GM19395 (cell line): Measurements from ENCODE around the gene DCTN2.

Experiments used
- ATAC-seq: cut with Tn5 transposase; IDR thresholded peaks from one replicate; pipeline ENCODE4 v1.9.1; 2021; ENCODE audit warnings: mild to moderate bottlenecking, moderate library complexity; ENCODE audit not compliant: unreplicated experiment

DCTN2 gene

DNA sequence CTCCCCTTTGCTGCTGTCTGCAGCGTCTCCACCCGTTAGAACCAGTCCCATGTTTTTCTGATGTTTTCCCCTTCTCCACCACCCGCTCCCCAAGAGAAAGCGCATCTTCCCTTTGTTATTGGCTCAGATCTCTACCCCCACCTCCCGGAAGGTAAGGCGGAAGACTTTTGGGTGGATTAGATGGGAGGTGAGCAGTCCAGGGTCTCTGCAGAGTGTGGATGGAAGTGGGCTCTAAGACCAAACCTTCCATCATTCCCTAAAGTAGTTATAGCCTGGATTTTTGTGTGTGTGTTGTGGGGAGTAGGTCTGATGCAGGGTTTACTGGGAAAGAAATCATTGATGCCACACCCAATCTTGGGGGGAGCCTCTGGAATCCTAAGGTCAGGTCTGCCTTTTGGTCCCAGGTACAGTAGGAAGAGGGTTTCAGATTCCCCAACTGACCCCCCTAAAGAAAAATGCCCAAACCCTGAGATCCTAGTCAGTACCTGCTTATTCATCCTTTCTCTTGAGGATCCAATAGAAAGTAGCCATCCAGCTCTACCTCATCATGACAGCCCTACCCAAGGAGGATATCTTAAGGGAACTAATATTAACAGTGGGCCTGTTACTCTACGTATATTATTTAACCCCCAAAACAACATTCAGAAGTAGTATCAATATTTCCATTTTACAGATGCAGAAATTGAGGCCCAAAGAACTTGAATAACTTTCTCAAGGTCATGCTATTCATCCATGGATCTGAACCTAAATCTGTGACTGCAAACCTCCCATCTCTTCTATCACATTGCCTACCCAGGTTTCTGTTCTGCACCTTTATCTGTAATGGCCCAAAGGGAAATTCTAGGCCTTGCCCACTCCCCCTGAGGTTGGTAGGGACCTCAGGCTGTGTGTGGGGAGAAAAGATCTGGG, 3.9 kb upstream of the DCTN2 start:
- ATAC-seq = no peak

DNA sequence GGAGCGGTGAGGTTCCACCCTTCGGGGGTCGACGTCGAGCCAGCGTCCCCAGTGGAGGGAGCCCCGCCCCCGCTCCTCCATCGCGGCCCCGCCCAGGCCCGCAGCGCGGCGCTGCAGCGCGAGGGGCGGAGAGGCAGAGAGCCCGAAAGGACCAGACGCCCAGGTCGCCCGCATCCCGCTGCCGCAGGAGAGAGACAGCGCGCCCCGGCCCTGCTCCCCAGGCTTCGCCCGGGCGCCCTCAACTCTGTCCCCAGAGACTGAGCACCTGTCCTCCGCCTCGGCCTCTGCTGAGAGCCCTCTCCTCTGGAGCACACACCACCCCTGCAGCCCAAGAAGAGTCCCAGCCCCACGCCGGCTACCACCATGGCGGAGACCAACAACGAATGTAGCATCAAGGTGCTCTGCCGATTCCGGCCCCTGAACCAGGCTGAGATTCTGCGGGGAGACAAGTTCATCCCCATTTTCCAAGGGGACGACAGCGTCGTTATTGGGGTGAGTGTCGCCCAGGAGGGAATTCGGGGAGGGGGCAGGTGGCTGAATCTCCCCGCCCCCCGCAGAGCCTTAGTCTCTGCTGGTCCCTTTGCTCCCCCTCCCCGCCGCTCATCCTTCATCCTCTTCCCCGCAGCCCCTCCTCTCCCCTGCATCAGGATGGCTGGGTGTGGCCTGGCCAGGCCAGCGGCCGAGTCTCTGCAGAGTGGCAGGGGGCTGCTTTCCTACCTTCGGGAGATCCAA, 3.1 kb upstream of the DCTN2 start, which contains the start of gene KIF5A:
KIF5A (plus strand) TSS at position 136 of the 732 bp plus-strand sequence; CDS start at position 364, 228 bp downstream.
- no peak for ATAC-seq

GRCh38 chr12:57549203-57549908, 2.4 kb upstream of the DCTN2 start:
- no peak for ATAC-seq

DNA sequence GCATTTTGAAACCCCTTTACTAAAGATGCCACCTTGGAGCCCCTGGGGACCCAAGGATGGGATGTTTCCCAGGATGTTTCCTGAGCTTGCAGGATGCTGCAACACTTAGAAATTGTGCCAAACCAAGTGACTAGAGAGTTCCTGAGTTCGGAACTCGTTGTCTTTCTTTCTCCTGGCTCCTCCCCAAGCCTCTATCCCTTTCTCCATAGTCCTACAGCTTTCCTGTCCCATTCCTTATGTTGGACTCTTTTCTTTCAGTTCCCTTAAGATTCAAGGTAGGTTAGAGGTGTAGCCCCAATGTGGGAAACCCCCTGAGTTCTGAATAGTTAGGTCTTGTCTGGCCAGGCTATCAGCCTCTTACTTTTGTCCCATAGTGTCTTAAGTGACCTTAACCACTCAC, 1.5 kb upstream of the DCTN2 start:
- no peak for ATAC-seq

- no peak for ATAC-seq
Observed at GRCh38 chr12:57548013-57548315, 972 bp upstream of the DCTN2 start.

GRCh38 chr12:57547288-57548012, 458 bp upstream of the DCTN2 start:
- ATAC-seq = no peak

DNA sequence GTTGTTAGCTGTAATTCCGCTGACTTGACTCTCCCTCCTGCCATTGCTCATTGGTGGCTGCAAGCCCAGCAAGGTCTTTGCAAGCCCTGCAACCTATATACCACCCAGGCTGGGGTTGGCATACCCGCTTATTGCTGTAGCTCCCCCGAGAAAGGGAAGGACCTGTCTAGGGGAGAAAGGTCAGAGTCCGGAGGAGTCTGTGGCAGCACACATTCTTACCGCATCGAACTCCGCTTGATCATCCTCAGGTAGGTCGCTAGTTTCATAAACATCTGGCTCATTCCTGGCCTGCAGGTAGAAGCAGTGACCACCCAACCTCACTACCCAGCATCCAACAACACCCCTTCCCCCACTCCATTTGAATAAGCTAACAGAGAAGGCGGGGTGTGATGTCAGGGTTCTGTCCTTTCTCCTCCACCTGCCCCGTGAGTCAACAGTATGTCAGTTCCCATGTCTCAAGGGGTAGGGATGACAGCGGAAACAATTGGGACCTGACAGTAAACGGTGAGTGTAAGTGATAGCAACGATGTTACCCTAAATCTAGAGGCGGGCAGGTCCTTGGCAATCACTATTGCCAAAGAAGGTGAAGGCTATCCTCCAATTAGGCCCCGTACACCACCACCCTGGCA, 1.1 kb downstream of the DCTN2 start:
- no peak for ATAC-seq

- ATAC-seq = no peak
Observed at GRCh38 chr12:57543581-57543980, 3.4 kb downstream of the DCTN2 start.

DNA sequence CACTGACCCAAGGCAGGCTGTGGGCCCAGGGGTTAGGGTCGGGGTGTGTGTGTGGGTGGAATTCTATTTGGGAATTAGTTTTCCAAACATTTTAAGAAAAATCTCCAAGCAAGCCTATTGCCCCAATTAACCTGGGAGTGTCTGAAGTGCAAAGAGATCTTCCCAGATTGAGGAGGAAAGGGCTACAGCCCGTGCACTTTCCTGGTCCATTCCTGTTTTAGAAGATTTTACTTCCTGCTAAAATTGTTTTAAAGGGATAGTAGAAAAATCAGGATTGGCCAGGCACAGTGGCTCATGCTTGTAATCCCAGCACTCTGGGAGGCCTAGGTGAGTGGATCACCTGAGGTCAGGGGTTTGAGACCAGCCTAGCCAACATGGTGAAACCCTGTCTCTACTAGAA, 5.3 kb downstream of the DCTN2 start:
- no peak for ATAC-seq

DNA sequence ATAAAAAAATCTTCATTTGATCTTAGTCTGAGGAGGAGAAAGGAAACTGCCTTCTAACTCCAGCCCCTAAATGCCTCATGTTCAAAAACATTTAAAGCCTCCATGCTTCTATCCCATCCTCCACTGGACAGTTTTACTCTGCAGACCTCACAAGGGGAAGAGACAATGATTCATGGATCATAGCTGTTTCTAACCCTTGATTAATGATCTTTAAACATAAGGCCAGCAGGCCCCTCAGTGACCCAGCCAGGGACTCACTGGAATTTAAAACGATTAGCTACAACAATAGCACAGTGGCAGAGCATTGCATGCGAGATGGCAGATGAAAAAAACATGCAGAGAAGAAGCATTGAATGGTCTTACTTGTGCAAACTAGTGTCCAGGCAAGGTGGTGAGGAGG, 6.0 kb downstream of the DCTN2 start:
- no peak for ATAC-seq

GRCh38 chr12:57539134-57539768, 7.7 kb downstream of the DCTN2 start:
- ATAC-seq = no peak

DNA sequence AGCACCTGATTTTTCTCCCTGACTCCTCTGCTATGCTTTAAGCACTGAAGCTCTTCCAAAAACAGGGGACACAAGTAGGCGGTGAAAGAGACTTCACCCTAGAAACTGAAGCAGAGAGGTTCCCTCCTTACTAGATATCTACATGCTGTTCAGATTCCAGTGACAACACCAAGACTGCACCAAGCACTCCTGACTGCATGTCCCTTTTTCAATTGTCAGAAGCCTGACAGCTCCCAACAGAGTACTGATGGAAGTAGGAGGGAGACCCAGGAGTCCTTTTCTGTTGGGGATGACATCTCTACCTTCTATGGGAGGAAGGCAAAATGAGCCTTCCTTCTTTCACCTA, 10.4 kb downstream of the DCTN2 start:
- no peak for ATAC-seq

- ATAC-seq = no peak
Observed at GRCh38 chr12:57535764-57536596, 11.0 kb downstream of the DCTN2 start.

GRCh38 chr12:57534991-57535543, 11.9 kb downstream of the DCTN2 start:
- no peak for ATAC-seq

DNA sequence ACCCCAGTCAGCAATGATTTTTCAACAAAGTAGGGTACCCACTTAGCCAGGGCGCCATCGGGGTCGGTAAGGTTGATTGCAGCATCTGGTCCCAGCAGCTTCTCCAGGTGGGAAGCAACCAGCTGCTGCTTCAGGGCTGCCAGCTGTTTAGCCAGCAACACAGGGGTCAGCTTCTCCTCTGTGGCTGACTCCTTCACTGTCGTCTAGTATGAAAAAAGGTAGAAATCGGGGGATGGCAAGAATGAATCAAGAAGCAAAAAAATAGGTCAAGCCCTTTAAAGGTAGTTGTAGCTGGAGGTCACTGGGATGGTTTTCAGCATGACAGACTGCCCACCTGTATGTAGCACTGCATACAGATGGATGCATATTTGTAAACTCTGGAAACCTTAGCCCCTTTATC, 12.7 kb downstream of the DCTN2 start:
- ATAC-seq = no peak

GRCh38 chr12:57533108-57533507, 13.9 kb downstream of the DCTN2 start:
- no peak for ATAC-seq

GRCh38 chr12:57531836-57532235, 15.2 kb downstream of the DCTN2 start:
- no peak for ATAC-seq

DNA sequence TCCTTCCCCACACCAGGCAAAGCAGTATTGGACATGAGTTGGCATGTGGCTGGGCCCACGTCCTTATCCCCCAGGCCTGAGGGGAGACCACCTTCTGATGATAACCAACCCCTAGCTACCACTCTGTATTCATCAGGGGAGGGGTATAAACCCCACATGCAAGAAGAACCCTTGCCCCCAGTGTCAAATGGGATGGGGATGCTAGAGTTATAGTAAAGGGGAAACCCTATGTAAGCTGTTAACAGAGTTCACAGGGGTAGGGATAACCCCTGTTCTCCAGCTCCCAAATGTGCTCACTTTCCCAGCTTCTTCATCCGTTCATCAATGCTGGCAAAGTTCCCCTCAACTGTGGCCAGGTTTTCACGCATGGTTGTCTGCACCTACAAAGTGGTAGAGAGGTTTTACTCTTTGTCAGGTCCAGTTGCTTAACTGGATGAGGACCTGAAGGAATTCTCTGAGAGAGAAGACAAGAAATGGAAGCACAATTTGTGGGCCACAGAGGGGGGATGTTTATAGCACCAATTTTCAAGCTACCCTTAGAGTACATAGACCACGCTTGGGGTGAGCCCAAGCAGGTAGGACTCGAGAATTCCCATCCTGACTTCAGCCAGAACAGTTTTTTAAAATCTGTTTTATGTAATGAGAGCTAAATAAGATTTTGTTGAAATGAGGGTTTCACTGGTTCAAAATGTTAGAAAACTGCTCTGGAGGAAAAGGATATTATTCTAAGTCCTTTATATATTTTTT, 16.4 kb downstream of the DCTN2 start:
- no peak for ATAC-seq
